HG03095 (cell line): ENCODE data around the gene OPA1.

Source experiments
- ATAC-seq: cut with Tn5 transposase; IDR thresholded peaks from one replicate; pipeline ENCODE4 v1.9.1; 2021; ENCODE audit warnings: moderate library complexity; ENCODE audit not compliant: unreplicated experiment

OPA1 gene

DNA sequence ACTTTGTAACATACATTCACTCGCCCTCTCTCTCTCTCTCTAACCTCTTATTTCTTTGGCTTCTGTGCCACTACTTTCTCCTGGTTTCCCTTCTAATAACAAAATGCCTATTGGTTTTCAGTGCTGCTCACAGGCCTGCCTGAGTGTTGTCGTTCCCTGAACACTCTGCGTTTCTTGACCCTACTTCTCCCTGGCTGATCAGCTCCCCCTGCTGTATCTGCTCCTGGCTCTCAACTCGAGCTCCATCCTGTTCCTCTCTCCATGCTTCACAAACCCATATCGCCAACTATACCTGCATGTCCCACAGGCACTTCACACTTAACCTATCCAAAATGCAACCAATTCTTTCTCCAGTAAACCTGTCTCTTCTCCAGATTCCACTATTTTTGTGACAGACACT lies 111.4 kb downstream of the OPA1 start:
- no peak for ATAC-seq

DNA sequence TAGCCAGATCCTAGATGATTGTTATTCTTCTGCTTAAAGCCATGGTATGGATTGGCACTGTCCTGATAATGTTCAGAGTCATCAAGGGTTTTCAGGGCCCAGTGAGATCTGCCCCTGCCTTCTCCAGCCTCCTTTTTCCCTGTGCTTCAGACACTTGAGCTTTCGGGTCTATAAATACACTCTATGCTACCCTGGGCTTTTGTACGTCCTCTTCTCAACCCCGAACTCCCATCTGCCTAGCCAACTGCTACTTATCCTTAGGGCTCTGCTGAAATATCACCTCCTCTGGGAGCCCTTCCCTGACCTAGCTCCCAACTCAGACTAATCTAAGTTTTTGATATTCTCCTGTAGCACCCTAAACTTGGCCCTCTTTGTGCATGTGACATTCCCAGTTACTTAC lies 115.3 kb downstream of the OPA1 start:
- no peak for ATAC-seq

DNA sequence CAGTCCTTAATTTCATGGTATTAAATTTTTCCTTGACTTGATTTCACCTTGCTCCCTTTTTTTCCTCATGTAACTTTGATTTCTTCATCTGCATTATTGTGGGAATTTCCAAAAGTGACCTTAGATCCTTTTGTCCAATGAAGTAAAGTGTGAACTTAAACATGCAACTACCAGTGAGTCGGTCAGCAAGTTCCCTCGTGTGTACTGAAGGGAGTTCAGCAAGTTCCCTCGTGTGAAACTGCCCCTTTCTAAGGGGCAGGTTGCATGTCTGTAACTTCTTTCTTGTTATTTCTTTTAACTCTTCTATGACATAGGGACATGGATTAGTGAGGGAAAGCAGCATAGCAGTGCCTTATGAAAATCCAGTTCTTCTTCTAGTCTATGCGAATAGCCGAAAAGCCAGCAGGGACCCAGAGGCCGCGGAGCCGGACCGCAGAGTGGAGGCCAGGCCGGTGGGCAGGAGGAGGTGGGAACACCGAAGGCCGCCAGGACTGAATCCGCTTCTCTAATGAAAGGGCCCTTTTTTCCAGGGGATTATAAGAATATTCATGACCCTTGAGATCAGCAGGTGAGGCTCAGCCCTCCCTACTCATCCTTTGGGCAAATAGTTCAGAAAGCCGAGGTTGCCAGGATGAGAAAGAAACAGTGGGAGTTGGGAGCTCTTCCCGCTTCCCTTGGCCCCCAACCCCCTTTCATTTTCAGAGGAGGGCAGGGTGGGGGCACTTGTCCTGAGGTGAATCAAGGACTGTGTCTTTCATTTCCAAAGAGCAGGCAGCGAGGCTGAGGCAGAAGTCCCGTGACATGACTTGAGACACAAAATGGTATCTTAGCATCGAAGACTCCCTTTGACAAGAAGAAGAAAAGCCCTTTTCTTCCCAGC lies 117.5 kb downstream of the OPA1 start:
- ATAC-seq, result no peak

DNA sequence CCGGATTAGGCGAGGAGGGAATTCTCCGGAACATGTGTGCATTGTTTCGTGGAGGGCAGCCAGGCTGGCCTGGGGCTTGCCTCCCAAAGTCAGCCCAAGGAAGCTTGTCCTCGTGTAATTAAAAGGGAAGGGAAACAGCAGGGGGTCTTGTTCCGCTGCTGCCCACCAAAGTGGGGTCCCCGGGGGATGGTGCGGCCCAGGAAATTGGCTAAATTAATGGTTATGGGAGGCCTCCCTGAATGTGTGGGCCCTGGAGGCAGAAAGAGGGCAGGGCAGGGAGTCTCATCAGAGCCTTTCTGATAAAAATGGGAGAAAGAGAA lies 118.1 kb downstream of the OPA1 start:
- ATAC-seq, result no peak

DNA sequence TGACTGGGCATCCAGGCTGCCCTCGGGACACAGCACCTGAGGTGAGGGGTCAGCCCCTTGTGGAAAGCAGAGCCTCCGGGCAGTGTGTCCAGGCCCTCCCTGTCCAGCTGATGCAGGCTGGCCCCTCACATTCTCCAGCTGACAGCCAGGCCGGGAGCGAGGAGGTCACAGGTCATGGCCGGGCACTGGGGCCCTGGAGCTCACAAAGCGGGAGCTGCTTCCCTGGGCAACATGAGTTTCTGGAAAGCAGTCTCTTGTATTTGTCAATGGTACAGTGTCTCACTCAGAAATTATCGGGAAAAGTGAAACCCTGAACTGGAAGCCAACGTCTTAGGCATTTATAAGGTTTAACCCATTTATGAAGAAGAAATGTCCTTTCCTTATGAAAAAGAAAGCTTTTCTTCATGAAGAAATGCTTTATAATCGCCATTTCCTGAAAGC lies 118.5 kb downstream of the OPA1 start:
- no peak for ATAC-seq

DNA sequence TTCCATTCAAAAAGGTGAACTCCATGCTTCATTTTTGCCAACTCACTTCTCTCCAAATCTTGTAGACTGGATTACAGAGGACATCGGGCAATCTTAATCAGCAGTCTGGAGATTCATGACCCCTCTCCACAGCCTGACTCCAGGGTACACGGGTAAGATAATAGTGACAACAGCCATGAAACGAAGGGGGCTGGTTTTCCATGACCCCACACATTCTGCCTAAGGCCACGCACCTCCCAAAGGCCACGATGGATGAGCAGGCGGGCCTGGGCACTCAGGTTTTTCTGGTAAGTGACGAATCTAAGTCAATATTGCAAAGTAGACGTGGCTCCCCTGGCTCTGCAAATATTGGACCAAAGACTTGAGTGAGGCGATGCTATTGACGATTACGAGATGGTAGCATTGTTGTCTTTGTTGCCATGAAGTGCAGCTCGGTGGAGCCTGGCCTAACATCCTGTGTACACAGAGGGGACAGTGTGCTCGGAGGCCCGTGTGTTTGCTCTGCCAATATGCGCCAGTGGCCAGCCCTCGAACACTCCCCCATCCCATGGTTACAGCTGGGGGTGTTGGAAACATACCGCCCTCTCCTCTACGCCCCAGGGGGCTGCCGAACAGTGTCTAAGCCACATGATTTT lies 119.1 kb downstream of the OPA1 start:
- ATAC-seq, result no peak

DNA sequence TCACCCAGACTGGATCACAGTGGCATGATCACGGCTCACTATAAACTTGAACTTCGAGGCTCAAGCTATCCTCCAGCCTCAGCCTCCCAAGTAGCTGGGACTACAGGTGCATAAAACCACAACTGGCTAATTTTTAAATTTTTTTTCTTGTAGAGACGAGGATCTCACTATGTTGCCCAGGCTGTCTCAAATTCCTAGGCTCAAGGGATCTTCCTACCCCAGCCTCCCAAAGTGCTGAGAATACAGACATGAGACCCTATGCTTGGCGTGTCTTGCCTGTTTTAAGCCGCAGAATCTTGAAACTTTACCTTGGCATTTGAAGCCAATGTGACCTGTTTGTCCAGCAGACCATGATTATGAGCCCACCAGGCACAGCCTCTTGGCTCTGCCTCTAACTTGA lies 119.9 kb downstream of the OPA1 start:
- ATAC-seq, result no peak

DNA sequence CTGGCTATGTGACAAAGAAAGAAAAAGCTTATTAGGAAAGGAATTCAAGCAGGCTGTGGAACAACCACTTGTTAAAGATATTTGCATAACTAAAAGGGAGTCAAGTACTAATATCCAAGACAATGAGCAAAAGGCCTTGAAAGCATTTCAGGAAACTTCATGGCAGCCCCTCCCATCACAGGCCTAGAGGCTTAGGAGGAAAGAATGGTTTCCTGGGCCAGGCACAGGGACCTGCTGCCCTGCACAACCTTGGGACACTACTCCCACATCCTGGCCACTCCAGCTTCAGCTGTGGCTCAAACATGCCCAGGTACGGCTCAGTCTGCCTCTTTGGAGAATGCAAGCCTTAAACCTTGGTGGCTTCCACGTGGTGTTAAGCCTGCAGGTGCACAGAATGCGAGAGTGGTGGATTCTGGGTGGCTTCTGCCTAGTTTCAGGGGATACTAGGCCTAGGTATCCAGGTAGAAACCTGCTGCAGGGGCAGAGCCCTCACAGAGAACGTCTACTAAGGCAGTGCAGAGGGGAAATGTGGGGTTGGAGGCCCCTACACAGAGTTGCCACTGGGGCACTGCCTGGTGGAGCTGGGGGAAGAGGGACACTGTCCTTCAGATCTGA lies 121.6 kb downstream of the OPA1 start:
- no peak for ATAC-seq

DNA sequence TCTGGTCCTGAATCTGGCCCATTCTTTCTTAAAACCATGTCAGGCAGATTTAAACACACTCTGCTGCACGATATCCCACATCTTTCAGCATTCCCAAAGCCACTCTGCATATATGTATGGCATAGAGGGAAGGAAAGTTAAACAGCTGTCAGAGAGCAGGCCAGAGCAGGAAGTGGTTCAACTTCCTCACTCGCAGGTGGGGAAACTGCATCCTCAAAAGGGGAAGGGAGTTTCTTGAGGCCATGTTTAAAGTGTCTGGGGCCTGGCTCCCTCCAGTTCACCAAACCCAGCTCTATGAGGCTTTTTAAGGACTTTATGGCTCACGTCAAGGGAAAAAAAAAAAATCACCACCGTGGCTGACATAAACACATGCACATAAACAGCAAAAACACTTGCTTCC lies 123.1 kb downstream of the OPA1 start:
- ATAC-seq, result no peak

DNA sequence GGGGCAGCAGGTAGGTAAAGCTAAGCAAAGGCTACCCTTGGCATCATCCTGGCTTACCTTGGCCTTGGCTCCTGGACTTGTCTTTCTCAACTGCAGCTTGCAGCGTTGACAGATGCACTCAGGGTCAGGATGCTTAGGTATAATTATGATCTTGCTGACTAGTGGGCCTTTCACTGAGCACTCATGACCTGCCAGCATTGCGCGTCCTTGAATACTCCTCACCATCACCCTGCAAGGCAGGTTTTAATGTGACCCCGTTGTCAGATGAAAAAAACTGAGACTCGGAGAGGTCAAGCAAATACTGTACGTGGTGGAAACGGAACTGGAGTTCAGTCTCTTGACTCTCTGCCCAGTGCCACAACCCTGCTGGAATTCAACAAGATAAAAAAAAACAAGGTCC lies 126.7 kb downstream of the OPA1 start:
- ATAC-seq, result no peak

DNA sequence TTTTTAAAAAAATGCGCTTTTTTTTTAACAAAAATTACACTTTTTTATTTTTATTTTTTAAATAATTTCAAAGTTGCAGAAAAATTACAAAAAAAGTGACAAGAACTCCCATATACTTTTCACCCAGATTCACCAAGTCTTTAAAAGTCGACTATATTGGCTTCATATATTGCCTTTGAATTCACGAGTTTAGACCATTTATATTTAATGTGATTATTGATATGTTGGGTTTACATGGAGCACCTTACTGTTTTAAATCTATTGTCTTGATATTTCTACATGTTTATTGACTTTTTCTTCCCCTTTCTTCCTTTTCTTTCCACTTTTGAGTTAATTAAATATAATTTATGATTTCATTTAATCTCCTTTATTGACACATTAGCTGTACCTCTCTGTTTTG lies 127.2 kb downstream of the OPA1 start:
- no peak for ATAC-seq

DNA sequence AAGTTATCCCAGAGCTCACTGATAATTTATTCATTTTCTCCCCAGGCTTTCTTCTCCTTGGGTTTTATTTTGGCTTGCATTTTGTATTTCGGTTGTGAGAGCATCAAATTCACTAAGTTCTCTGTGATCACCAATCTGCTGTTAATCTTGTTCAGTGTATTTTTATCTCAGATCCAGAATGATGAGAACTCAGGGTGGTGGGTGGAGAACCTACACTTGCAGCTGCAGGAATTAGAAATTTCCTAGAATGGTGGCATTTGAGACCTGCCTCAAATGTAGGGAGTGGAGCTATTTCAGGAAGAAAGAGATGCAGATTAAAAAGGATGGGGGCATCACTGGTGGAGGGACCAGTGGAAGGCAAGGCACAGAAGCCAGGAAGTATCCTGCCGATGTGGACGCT lies 129.6 kb downstream of the OPA1 start:
- ATAC-seq, result no peak

DNA sequence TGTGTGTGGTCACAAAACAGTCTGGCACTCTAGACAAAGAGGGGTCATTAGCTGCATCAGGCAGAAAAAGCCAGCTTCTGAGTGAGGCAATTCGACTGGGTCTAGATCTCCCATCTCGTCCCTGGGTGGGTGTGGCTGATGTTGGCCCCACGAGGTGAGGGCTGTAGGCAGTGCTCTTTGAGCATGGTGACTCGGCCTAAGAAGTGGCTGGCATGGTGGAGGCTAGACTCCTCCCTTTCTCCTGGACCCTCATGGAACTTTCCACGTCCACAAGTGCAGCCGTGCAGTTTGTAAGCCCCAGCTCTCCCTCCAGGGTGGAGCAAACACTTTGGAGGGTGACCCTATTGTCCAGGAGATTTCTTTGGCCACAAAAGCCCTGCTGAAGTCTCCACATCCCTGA lies 134.1 kb downstream of the OPA1 start:
- no peak for ATAC-seq

DNA sequence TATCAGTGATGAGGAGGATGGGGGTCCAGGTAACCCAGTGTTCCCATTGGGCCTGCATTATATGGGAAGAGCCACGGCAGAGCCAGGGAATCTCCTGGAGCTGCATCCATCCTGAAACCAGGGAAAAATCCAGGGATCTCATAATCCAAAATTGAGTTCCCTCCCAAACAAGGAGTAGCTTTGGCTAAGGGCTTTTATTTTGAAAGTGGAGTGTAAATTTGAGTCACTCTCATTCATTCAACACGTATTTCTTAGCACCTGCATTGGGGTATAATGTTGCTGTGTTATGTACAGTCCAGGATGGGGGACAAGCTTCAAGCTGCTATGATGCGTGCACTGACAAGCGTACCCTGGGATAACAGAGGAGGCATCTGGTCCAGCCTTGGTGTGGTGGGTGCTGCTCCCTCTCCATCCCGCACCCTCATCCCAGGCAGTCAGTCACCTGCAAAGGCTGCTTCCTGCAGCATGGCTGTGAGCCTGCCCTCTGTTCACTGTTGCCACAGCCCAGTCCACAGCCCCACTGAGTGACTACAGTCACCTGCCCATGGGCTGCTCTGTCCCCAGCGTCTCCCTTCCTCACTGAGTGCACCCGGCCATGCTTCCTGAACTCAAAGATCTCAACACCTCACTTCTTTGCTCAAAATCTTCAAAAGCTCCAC lies 135.6 kb downstream of the OPA1 start:
- no peak for ATAC-seq

DNA sequence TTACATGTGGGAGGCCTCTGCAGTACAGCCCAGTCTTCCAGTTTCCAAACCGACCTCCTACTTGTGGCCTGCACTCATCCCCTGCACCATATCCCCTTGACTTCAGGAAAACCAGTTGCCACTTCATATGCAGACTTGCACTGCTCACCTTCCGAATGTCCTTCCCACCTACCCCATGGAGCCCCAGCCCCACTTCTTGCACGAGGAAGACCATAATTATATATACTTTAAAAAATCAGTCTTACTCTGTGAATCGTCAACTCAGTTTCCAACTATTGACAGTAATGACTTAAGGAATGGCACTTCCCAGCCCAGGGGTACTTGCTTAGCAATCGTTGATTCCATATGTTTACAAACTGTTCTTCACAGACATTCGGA lies 136.1 kb downstream of the OPA1 start:
- no peak for ATAC-seq

DNA sequence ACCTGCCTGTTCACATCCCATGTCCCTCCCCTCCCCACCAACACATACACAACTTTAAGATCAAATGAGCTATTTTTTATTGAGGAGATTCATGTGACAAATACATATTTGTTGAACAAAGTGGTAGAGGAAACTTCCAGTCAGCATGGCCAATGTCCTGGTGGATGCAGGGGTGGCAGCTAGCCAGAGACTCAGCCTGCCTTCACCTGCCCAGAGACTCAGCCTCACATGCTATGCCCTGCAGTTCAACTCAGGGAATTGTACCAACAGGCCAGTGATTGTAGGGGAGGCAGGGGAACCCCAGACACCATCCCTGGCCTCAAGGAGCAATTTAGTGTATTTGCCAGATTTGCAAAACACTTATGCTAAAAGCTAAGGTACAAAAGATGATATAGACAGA lies 136.6 kb downstream of the OPA1 start:
- ATAC-seq, result no peak

DNA sequence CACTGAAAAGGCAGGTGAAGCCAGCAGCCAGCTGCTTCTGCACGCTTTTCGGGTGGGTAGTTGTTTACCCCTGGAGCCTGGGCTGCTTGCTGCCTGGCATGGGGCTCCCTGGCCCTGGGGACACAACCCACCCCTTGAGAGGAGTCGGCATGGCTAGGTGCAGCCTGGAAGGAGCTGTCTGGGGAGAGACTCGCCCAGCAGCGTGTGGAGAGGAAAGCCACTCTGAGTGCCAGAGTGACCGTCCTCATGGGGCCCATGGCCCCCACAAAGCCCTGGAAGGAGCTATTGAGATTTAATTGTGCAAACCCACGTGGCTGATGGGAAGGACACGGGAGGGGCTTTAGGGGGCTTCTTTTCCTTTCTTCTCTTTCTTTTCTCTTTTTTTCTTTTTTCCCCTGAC lies 137.5 kb downstream of the OPA1 start:
- ATAC-seq, result no peak

DNA sequence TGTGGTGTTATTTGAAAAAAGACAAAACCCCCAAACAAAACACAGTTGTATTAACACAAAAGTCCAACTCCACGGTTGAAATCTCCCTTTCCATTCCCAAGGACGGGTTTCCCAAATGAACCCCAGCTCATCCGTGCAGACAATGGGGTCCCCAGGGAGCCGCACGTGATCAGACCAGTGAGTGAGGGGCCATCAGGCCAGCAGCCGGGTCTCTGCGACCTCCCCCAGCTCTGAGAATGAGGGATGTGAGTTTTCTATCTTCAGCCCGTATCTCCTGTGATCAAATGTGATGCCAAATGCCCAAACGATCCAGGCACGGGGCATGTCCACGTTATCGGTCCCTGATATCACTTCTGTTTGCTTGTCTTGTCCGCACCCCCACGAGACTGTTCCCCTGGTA lies 138.0 kb downstream of the OPA1 start:
- ATAC-seq, result no peak

DNA sequence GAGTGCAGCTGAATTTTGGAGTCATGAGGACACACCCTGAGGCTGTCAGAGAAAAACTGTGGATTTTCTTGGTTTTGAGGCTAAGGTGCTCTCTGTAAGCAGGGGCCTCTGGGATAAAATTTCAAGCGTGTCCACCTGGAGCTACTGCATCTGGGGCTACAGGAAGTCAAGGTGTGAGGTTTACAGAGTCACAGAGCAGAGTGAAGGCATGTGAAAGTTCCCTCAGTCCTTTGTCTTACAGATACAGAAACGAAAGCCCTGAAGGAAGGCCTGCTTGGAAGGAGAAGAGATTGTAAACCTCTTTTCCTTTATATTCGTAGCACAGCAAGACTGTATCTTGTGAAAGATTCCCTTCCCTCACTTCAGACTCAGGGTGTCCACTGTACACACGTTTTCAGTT lies 138.6 kb downstream of the OPA1 start:
- no peak for ATAC-seq

DNA sequence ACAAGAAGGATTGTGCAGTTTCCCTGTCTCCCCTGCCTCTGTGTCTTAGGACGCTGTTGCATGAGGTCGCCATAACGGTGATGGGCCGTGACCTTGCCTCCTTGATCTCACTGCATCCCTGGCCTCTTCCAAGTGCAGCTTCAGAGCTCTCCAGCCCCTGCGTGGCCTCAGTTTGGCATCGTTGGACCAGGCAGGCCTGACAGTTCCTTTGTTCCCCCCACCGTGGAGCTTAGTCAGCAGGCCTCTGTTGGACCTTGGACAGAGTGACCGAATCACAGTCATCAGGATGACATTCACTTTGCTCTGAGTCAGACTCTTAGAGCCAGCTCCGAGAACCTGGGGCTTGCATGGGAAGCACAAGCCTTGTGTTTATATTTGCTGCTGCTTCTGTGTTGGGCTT lies 139.4 kb downstream of the OPA1 start:
- ATAC-seq, result no peak

DNA sequence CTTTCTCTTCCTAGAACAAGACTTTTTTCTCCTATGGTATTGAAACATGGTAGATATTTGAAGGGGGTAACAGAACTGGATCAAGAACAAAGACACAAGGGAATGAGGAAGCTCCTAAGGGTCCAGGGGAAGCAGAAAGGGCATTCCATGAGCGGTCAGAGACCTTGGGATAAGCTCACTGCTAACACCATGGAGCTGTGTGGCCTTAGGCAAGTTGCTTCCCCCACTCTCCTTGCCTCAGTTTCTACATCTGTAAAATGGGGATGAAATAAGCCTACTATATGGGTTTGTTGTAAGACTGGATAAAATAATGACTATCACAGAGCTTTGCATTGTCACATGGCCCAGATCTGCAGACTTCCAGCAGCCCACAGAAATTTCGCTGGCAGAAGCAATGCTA lies 139.8 kb downstream of the OPA1 start:
- no peak for ATAC-seq
